D341Med (cell line): ENCODE measurements around the gene SSH2.
A peak's percentile ranks its signal among the peaks of the same experiment; 100 is the strongest.
"Not testable (repeated sequence)": the region's sequence is repeated elsewhere in the genome, so short reads cannot be mapped to it uniquely, and the experiment has no call there.

Experiments
- DNase-seq: peaks from one replicate; pipeline ENCODE4 v3.0.0; 2012; ENCODE audit warnings: low spot score

SSH2 gene, protein sequence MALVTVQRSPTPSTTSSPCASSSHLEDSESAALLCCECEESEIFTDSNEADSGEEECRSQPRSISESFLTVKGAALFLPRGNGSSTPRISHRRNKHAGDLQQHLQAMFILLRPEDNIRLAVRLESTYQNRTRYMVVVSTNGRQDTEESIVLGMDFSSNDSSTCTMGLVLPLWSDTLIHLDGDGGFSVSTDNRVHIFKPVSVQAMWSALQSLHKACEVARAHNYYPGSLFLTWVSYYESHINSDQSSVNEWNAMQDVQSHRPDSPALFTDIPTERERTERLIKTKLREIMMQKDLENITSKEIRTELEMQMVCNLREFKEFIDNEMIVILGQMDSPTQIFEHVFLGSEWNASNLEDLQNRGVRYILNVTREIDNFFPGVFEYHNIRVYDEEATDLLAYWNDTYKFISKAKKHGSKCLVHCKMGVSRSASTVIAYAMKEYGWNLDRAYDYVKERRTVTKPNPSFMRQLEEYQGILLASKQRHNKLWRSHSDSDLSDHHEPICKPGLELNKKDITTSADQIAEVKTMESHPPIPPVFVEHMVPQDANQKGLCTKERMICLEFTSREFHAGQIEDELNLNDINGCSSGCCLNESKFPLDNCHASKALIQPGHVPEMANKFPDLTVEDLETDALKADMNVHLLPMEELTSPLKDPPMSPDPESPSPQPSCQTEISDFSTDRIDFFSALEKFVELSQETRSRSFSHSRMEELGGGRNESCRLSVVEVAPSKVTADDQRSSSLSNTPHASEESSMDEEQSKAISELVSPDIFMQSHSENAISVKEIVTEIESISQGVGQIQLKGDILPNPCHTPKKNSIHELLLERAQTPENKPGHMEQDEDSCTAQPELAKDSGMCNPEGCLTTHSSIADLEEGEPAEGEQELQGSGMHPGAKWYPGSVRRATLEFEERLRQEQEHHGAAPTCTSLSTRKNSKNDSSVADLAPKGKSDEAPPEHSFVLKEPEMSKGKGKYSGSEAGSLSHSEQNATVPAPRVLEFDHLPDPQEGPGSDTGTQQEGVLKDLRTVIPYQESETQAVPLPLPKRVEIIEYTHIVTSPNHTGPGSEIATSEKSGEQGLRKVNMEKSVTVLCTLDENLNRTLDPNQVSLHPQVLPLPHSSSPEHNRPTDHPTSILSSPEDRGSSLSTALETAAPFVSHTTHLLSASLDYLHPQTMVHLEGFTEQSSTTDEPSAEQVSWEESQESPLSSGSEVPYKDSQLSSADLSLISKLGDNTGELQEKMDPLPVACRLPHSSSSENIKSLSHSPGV (N-terminal part only)

DNA sequence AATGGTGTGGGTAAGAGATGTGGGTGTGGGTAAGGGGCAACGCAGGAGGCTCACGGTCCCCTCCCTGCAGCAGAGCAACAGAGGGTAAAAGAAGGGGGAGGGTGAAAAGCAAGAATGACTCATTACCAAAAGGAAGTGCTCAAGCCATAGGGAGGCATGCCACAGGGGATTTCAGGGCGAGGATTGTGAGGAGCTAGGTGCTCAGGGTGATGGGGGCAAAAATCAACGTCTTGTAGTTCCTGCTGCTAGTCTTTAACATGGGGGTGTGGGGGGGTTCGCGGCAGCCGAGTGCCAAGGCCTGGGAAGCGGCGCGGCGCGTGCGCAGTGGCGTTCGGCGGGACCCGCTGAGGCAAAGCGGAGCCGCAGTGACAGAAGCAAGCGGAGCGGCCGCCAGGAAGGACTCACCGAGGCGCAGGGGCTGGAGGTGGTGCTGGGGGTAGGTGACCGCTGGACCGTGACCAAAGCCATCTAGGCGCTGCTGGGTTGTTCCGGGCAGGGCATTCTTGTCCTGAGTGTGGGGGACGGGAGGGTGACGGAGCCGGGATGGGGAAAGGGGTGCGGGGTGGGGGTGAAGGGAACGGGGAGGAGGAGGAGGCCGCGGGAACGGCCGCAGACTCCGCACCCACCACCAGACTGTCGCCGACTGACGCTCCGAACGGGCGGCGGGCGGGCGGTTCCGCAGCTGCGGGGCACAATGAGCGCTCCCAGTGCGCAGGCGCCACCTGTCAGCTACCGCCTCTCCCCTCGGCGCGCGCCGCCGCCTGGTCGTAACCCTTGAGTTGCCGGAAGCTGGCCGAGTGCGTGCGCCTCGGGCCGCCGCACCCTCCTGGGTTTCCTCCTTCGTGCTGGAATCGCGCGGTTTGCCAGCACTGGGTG, at the start of gene SSH2:
Gene SSH2, minus strand, starts transcription at position 696 of the 876 bp plus-strand sequence. Its CDS starts 228 bp downstream, at position 468.
- peak; percentile 98 for DNase-seq

DNA sequence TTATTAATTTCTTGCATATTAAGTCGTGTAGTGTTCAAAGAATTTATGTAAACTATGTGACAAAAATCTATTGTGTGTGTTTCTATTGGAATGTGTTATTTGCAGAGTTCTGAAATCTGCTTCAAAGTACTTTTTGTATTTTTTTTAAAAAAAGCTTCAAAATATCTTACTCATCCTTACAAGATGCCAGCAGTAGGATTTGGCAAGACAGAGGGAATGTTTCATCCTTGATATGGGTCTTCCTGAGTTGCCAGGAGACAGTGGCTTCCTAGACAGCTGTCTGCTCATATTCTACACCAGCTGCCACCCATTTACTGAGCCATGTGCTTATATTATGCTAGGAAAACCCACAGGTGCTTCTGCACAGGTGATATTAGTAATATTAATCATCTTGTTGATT, 47.8 kb upstream of the SSH2 start:
- peak; percentile 30 for DNase-seq

DNA sequence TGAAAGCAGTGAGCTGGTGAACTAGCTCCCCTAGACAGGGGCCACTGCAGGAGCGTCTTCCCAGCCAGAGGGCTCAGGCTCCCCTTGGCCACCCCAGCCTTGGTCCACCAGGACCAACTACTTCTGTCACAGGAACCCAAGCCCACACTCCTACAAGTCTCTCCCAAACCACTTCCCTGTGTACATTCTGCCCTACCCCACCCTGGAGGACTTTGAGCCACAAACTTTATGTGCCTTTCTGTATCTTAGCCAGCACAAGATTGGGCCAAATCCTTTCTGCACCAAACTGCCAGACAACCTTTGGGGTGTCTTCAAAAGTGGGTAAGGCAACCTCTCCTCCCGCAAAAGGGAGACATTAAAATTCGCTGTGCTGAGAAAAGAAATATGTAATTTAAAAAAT, 43.0 kb upstream of the SSH2 start:
- DNase-seq = no peak

DNA sequence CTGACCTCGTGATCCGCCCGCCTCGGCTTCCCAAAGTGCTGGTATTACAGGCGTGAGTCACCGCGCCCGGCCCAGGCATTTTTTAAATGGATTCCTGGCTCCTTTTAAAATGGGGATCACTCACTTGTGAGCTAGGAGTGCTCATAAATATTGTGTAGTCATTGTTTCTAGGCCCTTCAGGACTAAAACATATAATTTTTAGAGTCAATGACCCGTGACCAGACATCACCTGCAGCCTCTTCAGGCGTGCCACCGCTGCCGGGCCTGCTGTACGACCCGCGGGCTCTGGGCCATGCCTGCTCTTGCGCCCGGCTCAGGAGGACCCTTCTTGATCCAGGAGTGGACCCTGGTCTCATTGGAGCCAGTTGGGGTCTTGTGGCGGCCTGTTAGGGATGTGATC, 42.2 kb upstream of the SSH2 start:
- DNase-seq = peak; percentile 33

DNA sequence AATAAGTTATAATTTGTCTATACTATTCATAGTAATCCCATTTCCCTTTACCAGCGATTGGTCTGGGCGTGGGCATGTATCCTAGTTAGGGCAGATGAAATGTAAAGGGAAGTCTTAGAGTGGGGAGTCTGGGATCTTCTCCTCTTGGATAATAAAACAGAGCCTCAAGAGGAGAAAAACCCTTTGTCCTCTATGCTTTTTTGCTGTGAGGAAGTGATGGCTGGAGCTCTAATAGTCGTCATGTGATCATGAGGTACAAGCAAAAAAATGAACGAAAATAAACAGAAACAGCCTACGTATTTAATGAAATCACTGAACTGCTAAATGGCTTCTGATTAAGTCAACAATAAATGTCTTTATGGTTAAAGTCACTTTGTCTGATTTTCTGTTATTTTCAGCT, 38.2 kb upstream of the SSH2 start:
- DNase-seq = no peak

DNA sequence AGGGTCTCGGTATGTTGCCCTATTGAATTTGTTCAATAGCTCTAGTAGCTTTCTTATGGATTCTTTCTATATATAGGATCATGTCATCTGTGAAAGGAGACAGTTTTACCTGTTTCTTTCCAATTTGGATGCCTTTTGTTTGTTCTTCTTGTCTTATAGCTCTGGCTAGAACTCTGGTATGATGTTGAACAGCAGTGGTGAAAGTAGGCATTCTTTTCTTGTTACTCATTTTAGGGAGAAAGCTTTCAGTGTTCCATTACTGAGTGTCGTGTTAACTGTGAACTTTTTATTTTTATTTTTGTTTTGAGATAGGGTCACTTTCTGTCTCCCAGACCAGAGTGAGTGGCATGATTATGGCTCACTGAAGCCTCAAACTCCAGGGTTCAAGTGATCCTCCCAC, 32.6 kb upstream of the SSH2 start:
- DNase-seq = no peak

DNA sequence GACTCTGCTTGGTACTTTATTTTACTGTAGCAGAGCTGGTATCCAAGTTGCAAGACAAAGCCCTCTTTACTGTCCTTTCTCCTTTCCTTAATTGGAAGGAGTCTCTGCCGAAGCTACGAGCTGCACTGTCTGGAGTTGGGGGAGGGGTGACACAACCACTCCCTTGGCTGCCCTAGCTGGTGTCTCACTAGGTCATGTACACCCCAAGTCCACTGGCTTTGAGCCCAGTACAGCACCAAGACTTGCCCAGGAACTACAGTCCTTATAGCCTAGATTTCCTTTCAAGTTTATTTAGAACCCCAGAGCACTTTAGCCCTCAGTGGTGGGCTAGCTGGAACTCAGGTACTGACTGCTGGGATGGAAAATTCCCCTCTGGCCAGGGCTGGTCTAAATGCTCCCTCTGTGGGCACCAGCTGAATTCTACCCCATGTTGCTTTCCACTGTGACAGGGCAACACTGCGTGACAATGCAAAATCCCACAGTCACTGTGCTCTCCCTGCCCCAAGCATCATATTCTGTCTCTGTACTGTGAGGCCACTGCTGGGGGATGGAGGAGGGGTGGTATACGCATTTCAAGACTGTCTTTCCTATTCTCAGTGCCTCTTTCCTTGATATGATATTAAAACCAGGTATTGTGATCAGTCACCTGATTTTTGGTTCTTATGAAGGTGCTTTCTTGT, 29.8 kb upstream of the SSH2 start:
- DNase-seq = no peak

DNA sequence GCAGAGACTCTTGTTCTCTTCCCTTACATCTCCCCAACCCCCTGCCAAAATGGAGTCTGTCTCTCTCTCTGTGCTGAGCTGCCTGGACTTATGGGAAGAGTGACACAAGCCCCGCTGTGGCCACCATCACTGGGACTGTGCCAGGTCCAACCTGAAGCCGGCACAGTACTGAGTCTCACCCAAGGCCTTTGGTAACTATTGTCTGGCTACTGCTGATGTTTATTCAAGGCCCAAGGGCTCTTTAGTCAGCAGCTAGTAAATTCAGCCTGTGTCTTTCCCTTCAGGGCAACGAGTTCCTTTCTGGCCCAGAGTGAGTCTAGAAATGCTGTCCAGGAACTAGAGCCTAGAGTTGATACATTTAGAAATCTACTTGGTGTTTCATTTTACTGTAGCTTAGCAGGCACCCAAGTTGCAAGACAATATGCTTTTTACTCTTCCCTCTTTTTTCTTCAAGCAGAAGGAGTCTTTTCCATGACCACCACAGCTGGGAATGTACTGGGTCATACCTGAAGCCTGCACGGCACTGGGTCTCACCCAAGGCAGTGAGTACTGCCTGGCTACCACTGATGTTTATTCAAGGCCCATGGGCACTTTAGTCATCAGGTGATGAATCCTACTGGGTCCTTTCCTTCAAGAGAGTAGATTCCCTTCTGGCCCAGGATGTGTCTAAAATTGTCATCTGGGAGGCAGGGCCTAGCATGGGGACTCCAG, 29.1 kb upstream of the SSH2 start:
- no peak for DNase-seq

DNA sequence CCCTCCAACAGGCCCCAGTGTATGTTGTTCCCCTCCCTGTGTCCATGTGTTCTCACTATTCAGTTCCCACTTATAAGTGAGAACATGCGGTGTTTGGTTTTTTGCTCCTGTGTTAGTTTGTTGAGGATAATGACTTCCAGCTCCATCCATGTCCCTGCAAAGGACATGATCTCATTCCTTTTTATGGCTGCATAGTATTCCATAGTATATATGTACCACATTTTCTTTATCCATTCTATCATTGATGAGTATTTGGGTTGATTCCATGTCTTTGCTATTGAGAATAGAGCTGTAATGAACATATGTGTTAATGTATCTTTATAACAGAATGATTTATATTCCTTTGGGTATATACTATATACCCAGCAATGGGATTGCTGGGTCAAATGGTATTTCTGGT, 27.5 kb upstream of the SSH2 start:
- DNase-seq = not testable (repeated sequence)

DNA sequence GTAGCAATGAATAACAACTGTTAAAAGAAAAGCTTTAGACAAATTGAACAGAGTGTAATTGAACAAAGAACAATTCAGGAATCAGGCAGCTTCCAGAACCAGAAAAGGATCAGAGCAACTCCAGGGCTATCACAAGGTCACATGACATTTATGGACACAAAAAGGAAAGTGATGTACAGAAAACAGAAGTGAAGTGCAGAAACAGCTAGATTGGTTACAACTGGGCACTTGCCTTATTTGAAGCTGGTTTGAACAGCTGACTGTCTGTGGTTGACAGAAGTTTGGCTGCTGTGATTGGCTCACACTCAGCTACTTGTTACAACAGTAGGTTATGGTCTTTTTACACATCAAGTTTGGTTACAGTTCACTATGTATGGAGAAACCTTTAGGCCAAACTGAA, 26.2 kb upstream of the SSH2 start:
- DNase-seq = no peak

DNA sequence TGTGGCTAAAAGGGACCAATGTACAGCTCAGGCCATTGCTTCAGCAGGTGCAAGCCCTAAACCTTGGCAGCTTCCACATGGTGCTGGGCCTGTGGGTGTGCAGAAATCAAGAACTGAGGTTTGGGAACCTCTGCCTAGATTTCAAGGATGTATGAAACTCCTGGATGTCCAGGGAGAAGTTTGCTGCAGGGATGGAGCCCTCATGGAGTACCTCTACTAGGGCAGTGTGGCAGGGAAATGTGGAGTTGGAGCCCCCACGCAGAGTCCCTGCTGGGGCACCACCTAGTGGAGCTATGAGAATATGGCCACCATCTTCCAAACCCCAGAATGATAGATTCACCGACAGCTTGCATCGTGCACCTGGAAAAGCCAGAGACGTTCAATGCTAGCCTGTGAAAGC, 24.4 kb upstream of the SSH2 start:
- no peak for DNase-seq

DNA sequence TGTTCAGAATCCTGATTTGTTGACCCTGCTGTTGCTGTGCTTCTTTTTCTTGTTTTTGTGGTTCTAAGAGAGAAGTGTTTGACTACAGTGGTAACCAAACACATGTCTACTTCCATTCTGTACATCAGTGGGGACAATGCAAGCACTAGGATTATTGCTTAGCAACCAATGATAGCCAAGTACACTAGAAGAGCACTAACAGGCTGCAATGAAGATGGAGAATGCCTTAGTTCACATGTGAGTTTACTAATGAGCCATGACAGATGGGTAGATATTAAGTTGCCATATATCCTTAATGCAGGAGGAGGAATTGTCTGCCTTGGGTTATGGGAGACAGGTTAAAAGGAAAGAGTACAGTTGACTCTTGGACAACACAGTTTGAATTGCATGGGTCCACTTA, 19.7 kb upstream of the SSH2 start:
- no peak for DNase-seq

DNA sequence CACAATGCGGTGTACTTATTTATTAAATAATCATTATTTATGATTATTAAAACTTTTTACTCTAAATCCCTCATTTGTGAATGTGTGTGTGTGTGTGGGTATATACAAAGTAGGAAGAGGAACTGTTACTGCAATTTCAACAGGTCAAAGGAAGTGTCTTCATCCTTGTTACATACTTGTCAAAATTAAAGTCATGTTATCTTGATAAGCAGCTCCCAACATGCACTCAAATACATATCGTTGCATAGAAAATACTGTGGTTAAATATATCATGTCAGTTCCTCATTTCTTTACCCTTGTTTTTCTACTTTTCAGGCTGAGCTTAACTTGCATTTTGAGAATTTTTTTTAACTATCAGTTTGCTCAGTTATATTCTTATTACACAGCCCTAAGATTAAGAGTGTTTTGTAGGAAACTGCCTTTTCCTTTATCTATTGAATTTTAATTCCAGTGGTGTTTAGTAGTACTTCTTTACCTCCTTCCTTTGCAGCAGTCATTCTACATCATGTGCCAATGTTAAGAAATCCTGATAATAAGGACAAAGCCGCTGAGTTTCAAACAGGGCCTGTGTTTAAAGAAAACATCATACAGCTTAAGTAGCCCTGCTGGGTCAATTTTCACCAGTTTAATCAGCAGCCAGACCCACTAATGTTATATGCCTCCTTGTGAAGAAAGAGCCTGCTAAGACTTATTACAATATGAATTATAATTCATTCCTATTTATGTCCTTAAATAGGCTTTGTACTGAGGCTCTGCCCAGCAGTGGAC, 18.6 kb upstream of the SSH2 start:
- no peak for DNase-seq

DNA sequence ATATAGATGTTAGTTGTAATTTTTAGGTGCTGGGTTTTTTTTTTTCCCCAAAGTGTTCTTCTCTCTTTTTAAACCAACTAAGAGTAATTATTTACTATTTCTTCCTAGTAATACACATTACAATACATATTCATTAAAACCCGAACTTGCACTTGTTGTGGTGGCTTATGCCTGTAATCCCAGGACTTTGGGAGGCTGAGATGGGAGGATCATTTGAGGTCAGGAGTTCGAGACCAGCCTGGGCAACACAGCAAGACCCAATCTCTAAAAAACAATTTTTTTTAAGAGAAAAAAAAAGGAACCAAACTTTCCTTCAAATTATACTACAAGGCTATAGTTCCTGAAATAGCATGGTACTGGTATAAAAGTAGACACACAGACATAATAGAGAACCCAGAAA, 15.3 kb upstream of the SSH2 start:
- DNase-seq = no peak

DNA sequence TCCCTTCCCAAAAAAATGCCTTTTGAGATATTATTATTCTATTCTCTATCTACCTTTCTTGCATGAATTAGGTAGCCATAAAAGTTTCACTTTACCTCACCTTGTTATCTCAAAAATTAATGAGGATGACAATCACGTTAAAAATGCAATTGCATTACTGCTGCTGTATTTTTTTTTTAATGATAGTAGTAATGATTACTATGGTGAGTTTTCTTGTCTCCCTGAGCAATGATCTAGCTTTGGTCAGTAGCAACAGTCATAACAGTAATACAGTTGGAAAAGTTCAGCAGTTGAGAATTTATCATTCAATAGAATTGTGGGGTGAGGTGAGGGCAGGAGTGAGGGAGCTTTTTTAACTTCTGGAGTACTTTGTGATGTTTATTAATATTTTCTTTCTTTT, 11.3 kb upstream of the SSH2 start, which contains the start of gene EFCAB5:
Gene EFCAB5, plus strand, starts transcription at position 301 of the 400 bp plus-strand sequence. CDS start 163 bp downstream, outside the sequence.
- DNase-seq = no peak

DNA sequence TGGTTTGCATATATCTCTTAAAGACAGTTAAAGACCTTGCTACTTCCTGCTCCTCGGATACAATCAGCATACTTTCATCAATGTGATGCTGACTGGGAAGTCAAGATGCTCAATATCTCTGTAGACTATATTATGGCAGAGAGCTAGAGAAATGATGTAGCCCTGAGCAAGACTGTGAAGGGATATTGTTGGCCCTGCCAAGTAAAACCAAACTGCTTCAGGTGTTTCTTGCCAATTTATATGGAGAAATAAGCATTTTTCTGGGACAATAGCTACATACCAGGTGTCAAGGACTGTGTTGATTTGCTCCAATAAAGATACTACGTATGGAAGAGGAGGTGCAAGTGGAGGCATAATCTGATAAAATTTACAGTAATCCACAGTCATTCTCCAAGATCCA, 6.7 kb upstream of the SSH2 start:
- DNase-seq = no peak

DNA sequence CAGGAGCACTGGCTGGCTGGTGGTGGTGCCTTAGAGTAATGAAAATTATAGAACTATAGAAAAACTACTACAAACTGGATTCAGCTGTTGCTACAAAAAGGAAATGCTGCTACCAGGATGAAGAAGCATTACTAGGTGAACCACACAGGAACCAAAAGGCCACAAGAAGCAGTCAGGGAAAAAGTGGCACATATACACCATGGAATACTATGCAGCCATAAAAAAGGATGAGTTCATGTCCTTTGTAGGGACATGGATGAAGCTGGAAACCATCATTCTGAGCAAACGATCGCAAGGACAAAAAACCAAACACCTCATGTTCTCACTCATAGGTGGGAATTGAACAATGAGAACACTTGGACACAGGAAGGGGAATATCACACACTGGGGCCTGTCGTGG, 5.9 kb upstream of the SSH2 start:
- not testable (repeated sequence) for DNase-seq

DNA sequence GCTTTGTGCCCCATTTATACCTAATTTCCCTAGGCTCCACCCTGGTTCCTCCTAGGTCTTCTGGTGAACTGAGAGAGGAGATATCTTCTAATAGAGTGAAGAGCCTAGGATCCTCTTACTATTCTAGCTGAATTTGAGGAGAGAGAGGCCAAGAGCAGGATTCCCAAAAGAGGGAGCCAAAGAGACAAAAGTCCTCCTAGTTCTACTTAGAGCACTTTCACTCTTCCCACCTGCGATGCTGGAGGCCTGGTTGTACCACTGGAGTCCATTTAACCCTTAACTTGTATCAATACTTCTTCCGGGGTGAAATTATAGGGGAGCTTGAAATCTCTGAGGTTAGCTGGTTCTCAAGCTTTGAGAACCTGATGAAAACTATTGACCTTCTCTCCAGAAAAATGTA, 3.4 kb upstream of the SSH2 start:
- DNase-seq = peak; percentile 54

DNA sequence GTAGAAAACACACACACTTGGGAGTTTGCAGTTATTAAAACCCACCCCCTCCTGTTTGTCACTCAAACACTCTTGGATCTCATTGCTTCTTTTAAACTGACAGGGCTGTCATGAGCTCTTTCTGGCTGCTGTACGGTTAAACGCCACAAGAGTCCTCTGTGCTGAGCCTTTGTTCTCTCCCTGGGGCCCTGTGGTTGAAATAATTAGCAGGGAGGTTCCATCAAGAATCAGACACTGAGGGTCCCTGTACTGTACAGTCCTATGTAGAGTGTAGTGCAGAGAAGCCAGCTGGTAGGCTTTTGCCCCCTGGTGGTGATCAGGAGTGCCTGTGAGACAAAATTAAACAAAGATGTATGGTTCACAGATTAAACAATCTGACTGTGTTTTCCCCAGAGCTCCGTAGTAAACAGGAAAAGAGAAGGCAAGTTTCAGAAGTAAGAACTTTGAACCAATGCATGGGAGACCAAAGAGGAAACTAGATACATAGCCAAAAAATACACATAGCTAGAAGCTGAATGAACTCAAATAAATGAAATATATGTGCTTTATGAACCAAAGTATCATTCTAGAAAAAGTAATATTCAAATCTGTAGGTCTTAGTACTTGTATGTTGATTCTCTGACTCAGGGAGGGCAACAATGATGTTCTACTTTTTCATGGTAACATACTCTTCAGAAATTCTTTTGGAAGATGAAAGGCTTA, 1.4 kb upstream of the SSH2 start:
- peak; percentile 83 for DNase-seq
